GM18861 (cell line): Measurements from ENCODE around the gene FCER2.
"Not testable (repeated sequence)": the region's sequence is repeated elsewhere in the genome, so short reads cannot be mapped to it uniquely, and the experiment has no call there.

Source experiments
- ATAC-seq: cut with Tn5 transposase; IDR thresholded peaks from one replicate; pipeline ENCODE4 v1.9.1; 2021; ENCODE audit not compliant: unreplicated experiment

FCER2 gene

GRCh38 chr19:7701654-7702457 lies at the start of gene FCER2:
Gene FCER2, minus strand, starts transcription at chr19:7702131. Its CDS starts 2,371 bp downstream, at chr19:7699760.
- peak; percentile 43 for ATAC-seq

- ATAC-seq = no peak
Observed at GRCh38 chr19:7751157-7751783, 49.3 kb upstream of the FCER2 start.

GRCh38 chr19:7748756-7749155 lies 46.8 kb upstream of the FCER2 start:
- no peak for ATAC-seq

- no peak for ATAC-seq
Observed at GRCh38 chr19:7748171-7748570, 46.2 kb upstream of the FCER2 start.

- no peak for ATAC-seq
Observed at GRCh38 chr19:7746903-7747884, 45.3 kb upstream of the FCER2 start, which contains the start of gene CD209. Gene CD209, minus strand, starts transcription at chr19:7747534. Its CDS starts 23 bp downstream, at chr19:7747511.

GRCh38 chr19:7746306-7746705 lies 44.4 kb upstream of the FCER2 start:
- not testable (repeated sequence) for ATAC-seq

GRCh38 chr19:7744871-7745650 lies 43.1 kb upstream of the FCER2 start:
- ATAC-seq = no peak

GRCh38 chr19:7744199-7744786 lies 42.4 kb upstream of the FCER2 start:
- no peak for ATAC-seq

GRCh38 chr19:7743425-7743841 lies 41.5 kb upstream of the FCER2 start:
- ATAC-seq = peak; percentile 56

- ATAC-seq = peak; percentile 14
Observed at GRCh38 chr19:7742991-7743390, 41.1 kb upstream of the FCER2 start.

GRCh38 chr19:7742575-7742974 lies 40.6 kb upstream of the FCER2 start:
- no peak for ATAC-seq

GRCh38 chr19:7740682-7741054 lies 38.7 kb upstream of the FCER2 start:
- no peak for ATAC-seq

GRCh38 chr19:7739801-7740681 lies 38.1 kb upstream of the FCER2 start:
- no peak for ATAC-seq

- no peak for ATAC-seq
Observed at GRCh38 chr19:7739211-7739755, 37.4 kb upstream of the FCER2 start.

- ATAC-seq = no peak
Observed at GRCh38 chr19:7738023-7738422, 36.1 kb upstream of the FCER2 start.

- ATAC-seq = no peak
Observed at GRCh38 chr19:7737215-7737614, 35.3 kb upstream of the FCER2 start.

- no peak for ATAC-seq
Observed at GRCh38 chr19:7736148-7736547, 34.2 kb upstream of the FCER2 start.
